GM18508 (cell line): ENCODE results near the gene TMEM132E.

Experiments used
- ATAC-seq: cut with Tn5 transposase; IDR thresholded peaks from one replicate; pipeline ENCODE4 v1.9.1; 2021; ENCODE audit warnings: moderate number of reproducible peaks; ENCODE audit not compliant: insufficient read depth, unreplicated experiment

The TMEM132E gene

DNA sequence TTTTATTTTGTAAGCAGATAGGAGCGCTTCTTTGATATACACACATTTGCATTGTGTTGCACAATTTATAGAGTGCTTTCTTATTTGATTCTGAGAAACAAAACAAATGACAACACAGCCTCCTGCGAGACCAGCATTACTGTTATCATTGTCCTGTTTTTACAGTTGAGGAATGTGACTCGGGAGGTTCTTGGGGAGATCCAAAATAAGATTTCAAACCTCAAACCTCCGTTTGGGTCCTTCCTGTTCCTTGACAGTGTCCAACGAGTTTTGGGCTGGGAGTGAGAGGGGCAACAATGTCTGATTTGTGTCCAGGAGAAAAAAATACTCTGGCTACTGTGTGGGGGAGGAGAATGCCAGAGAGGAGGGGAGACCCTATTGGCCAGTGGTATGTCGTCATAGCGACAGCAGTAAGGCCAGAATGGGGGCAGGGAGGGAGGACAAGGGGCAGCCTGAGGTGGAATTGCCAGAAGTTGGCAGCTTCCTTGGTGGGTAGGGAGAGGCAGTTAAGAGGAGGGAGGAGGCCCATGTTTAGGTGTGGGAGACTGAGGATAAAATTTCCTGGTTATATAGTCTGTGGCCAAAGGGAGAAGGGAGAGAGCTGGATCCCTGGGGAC is 45.5 kb downstream of the TMEM132E start:
- ATAC-seq = no peak

DNA sequence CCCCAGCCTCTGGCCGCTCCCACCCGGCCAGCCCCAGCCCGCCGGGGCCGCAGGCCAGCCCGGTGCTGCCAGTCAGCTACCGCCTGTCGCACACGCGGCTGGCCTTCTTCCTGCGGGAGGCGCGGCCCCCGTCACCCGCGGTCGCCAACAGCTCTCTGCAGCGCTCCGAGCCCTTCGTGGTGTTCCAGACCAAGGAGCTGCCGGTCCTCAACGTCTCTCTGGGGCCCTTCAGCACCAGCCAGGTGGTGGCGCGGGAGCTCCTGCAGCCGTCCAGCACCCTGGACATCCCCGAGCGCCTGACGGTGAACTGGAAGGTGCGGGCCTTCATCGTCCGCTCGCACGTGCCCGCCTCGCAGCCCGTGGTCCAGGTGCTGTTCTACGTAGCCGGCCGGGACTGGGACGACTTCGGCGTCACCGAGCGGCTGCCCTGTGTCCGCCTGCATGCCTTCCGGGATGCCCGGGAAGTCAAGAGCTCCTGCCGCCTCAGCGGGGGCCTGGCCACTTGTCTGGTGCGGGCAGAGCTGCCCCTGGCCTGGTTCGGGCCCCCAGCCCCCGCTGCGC is 46.8 kb downstream of the TMEM132E start:
- ATAC-seq = no peak

DNA sequence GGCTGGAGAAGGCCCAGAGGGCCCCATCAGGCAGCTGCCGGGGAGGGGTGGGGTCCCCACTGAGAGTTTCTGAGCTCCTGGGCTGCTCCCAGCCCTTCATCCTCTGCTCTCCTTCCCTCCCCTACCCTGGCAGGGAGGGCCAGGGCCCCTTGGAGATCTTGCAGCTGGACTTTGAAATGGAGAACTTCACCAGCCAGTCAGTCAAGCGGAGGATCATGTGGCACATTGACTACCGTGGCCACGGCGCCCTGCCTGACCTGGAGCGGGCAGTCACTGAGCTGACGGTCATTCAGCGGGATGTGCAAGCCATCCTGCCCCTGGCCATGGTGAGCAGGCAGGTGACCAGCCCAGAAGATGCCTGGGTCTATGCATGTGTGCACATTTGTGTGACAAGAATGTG is 49.5 kb downstream of the TMEM132E start:
- no peak for ATAC-seq

DNA sequence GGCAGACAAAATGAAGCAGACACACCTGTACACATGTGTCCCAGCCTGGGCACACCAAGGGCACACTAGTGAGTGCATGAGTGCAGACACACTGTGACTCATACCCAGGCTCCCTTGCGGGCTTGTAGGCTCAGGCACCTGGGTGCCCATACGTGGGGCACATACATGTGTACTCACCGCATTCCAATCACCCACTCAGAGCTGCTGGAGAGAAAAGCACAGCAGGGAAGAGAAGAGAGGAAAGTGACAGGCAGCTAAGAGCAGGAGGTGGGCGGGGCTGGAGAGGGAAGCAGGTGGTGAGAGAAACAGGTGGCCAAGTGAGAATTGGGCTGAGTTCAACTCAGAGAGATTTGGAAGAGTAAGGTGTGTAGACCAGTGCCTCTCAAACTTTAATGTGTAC is 54.0 kb downstream of the TMEM132E start:
- no peak for ATAC-seq

DNA sequence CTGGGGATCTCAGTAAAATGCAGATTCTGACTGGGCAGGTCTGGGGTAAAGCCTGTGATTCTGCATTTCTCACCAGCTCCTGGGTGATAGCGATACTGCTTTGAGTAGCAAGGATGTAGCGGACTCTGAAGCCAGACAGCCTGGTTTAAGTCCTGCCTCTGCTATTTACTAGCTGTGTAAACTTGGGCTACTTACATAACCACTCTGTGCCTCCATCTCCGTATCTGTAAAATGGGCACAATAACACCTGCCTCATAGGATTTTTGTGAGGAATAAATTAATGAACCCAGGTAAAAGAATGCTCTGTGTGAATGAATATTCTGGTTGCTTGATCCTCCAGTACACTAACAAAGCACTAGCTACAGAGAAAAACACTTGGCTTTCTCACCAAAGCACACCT is 54.4 kb downstream of the TMEM132E start:
- no peak for ATAC-seq

DNA sequence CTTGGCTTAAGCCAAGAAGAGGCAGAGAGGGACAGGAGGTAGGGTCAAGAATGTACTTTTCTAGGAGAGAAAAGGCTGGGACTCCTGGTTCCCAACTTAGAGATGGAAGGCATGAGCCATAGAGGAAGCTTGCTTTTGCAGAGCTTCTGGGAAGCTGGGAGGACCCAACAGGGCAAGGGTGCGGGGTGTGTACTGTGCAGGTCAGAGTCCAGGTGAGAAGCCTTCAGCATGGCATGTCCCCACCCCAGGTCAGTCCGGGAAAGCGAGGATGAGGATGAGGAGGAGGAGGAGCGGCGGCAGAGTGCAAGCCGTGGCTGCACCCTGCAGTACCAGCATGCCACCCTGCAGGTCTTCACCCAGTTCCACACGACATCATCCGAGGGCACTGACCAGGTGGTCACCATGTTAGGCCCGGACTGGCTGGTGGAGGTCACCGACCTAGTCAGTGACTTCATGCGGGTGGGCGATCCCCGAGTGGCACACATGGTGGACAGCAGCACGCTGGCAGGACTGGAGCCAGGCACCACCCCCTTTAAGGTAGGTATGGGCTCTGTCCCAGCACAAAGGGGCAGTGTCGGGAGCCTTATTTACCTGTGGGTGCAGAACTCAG is 55.3 kb downstream of the TMEM132E start:
- no peak for ATAC-seq

DNA sequence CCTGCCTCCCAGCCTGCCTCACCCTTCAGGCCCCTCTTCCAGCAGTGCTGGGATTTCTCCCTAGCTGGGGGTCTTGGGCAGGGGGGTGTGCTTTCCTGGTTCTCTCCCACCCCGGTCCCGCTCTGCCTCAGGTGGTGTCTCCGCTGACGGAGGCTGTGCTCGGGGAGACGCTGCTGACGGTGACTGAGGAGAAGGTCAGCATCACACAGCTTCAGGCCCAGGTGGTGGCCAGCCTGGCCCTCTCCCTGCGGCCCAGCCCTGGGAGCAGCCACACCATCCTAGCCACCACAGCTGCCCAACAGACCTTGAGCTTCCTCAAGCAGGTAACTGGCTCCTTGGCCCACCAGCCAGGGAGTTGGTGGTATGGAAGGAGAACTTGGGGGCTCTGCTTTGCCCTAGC is 56.5 kb downstream of the TMEM132E start:
- ATAC-seq = no peak

DNA sequence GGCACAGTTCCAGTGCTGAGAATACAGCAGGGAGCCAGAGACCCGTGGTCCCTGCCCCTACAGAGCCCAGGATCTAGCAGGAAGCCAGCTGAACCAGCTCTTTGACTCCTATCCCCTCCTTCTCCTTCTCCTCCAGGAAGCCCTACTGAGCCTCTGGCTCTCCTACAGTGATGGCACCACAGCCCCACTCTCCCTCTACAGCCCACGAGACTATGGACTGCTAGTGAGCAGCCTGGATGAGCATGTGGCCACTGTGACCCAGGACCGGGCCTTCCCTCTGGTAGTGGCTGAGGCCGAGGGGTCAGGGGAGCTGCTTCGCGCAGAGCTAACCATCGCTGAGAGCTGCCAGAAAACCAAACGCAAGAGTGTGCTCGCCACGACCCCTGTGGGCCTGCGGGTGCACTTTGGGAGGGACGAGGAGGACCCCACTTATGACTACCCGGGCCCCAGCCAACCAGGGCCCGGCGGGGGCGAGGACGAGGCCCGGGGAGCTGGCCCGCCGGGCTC is 57.7 kb downstream of the TMEM132E start:
- ATAC-seq = no peak

DNA sequence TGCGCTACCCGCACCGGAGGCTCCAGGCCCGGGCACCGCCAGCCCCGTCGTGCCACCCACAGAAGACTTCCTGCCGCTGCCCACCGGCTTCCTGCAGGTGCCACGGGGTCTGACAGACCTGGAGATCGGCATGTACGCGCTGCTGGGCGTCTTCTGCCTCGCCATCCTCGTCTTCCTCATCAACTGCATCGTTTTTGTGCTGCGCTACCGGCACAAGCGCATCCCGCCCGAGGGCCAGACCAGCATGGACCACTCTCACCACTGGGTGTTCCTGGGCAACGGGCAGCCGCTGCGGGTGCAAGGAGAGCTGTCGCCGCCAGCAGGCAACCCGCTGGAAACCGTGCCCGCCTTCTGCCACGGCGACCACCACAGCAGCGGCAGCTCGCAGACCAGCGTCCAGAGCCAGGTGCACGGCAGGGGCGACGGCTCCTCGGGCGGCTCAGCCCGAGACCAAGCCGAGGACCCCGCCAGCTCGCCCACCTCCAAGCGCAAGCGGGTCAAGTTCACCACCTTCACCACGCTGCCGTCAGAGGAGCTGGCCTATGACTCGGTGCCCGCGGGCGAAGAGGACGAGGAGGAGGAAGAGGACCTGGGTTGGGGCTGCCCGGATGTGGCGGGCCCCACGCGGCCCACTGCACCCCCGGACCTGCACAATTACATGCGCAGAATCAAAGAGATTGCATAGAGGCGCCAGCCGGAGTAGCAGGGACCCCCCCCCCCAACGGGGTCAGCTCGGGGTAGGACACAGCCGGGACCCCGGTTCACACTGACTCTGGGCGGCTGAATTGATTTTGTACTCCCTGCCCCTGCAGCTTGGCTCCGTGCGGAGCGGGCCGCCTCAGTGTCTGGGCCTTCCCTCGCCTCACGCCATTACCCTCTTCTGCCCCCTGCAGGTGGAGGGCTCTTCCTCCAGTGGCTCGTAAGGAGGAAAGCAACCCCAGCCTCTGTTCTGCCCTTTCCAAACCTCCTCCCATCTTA is 58.5 kb downstream of the TMEM132E start:
- peak; percentile 53 for ATAC-seq

DNA sequence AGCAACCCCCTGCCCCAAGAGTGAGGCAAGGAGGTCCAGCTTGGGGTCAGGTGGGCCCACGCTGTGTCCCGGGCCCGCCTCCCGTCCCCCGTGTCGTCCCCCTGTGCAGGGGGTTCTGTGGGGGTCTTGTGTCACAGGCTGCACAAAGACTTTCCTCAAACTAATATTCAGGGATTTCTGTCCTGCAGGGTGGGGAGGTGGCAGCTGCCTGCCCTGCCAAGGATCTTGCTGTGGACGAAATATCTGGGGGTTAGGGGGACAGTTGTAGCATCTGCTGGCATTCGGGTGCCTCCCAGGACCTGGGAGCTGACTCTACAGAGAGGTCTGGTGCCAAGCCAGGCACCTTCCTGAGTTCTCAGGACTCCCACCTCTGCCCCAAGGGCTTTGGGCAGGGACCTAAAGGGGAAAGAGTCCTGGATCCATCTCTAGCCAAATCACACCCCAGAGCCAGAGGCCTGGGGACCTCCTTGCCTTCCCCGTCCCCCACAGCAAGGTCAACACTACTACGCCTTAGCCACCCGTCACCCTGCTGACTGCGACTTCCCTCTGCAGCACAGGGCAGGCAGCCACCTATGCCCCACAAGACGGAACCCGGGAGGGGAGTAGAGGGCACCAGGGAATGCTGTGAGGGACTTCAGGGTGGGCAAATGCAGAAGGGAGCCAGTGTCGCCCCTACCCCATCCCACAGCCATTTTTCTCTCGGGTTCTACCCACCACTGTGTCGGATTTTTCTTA is 59.3 kb downstream of the TMEM132E start:
- no peak for ATAC-seq

DNA sequence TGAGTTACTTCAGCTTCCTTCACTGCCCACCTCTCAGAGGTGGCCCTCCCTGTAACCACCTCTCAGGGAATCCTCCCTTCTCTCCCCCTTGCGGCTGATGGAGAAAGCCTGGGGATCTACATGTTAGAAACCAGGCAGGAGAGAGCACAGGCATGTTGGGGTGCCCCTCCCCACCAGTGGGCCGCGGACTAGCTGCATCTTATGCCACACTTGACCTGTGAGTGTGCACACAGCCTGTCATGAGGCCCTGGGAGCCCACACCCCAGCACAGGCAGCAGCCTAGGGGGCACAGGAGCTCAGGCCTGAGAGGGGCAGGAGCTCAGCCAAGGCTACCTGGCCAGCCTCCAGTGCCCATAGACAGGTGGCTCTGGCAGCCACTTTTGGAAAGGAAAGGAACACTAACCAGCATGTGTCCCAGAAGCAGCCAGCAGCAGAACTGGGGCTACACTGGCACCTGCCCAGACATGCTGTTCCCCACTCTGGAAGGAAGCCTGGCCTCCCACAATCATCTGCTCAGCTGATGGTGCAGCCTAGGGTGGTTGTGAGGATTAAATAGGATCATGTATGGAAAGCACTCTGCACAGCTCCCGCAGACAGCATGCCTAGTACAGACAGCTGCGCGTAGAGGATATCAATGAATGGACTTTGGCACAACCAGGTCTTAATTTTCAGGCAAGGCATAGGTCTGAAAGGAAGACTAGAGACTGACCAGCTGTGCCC is 60.5 kb downstream of the TMEM132E start:
- ATAC-seq = no peak

DNA sequence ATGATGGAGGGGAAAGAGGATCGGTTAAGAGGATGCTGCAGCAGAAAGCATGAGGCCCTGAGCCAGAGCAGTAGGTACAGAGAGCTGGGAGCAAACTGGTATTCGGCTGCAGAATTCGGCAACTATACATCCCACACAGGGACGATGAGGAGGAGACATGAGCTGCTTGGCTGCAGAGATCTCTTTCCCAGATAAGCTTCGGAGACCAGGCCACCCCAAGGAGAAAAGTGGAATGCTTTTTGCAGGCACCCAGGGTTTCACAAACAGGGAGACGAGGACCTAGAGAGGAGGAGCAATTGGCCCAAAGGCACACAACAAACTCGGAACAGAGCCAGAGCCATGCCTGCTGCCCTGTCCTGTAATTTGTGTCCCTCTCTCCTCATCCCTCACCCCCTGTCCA is 62.0 kb downstream of the TMEM132E start:
- no peak for ATAC-seq

DNA sequence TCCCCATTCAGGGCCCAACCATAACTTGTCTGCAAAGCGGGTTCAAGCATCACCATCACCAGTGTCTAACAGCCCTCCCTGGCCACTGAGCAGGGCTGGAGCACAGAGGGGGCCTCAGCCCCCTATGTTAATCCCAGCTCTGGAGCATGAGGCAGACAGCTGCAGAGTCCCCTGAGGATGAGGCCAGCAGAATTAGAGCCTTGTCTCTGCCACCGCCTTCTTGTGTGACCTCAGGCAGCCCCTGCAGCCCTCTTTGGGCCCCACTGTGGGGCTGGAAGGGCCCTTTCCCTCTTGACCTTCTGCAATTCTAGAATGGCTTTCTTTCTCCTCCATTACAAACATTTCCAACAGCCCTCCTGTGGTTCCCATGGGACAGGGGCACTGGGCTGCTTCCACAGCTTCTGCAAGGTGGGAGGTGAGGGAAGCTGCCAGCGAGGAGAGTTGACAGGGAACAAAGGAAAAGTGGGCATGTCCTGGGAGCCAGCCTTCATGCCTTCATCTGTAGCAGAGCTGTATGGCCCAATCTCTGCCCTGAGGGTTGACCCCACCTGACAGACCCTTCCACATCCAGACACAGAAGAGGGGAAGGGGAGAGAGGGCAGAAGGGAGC is 65.7 kb downstream of the TMEM132E start:
- ATAC-seq = no peak

DNA sequence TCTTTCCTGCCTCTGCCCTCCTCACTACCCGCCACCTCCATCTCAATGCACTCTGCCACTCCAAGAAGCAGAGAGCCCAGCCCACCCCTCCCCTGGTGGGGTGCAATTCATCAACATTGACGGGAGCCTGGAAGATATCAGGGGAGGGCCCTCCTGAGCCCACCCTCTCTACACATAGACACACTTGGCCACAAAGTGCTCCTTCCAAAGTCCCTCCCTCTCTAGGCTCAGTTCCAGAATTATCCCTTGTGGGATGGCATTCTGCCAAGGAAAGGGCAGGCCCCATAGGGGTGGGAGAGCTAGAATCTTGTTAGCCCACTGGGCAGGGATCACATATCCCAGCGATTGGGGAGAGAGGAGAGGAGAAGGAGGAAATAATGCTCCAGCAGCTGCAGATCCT is 66.2 kb downstream of the TMEM132E start:
- no peak for ATAC-seq

DNA sequence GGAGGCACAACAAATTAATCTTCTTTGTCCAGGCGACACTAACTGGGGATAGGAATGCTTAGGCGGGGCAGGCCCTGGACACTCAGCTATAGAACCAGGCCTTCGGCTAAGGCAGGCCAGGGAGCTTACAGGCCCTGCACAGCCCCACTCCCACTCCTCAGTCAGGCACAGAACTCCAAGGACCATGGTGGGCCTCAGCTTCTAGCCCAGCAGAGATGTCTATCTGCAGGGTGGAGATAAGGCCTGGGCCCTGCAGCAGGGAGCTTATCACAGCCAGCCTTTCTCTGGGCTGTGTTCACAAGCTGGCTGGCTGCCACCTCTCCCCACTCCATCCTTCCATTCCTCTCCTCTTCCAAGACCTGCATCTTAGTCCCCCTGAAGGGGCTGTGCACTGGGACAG is 68.1 kb downstream of the TMEM132E start:
- ATAC-seq = no peak

DNA sequence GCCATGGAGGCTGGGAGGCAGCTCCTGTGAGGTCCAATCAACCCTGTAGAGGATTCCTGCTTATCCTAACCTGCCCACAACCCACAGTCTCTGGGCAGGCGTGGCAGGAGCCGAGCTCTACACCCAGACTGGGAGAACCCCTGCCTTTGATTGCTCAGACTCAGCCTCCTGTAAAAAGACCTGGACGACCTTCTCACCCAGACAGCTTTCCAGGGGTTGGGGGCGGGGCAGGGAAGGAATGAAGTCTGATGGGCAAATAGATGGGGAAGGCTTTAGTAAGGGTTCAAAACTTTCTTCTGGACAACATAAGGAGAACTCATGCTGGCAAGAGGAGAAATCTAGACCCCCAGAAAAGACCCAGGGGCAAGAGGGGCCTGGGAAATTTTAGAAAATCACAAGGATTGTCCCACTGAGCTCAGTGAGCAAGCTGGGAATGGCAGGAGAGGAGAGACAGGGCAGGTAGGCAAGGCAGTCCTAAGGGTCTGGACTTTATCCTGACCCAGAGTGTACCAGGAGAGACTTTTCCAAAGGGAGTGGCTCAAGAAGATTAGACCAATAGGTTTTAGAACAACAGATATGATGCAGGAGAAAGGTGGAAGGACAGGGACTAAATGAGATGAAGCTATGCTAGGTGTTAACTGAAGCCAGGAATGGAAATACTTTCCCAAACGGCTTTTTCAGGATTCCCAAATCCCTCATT is 70.8 kb downstream of the TMEM132E start:
- ATAC-seq = no peak

DNA sequence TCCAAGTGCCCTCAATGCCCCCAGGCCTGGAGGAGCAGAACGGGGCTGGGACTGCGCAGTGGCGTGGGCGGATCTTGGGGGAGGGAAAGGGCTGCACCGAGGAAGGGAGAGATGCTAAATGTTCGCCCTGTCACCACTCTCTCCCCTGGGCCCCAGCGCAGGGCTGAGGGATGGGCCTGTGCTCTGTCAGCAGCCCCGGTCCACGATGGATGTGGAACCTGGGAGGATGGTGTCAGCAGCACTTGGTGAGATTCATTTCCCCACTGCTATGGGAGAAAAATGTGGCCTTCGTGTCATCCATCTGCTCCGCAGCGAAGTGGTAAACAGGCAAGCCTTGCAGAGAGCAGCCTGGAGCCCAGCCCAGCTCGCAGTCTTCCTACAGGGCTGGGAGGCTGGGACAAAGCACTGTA is 72.0 kb downstream of the TMEM132E start:
- no peak for ATAC-seq

DNA sequence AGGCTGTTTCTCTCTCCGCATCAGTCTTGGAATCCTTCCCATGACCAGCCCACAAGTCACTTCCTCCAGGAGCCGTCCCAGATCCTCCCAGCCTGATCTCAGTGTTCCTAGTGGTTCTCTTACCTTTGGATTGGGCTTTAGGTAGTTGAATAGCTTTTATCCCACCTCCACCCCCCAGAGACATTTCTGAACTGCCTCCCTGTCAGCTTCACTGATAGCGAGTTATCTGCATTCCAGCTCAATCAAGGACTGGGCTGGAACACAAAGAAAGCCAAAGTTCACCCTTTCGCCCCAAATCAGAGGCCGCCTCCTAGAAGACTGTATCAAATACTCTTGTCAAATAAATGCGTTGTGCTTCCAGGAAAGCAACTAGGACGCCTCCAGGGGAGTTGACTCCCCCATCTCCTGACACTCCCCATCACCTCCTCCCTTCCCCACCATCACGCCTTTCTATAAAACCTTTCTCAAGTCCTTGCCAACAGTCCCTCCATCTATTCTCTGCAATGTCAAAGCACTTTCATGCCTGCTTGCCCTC is 72.7 kb downstream of the TMEM132E start:
- no peak for ATAC-seq
